NAMALWA (cell line): ENCODE results near the gene SH2D4B.

Experiments used
- DNase-seq: peaks from one replicate; pipeline ENCODE4 v3.0.0-alpha.2; 2015; ENCODE audit warnings: low spot score

The SH2D4B gene

GRCh38 chr10:80537736-80538480, at the start of gene SH2D4B:
TSS of gene SH2D4B (plus strand) at chr10:80537902. CDS start at chr10:80538332, 430 bp downstream.
- no peak for DNase-seq

- no peak for DNase-seq
Observed at GRCh38 chr10:80488539-80489066, 49.1 kb upstream of the SH2D4B start.

- no peak for DNase-seq
Observed at GRCh38 chr10:80489371-80490112, 48.2 kb upstream of the SH2D4B start.

- no peak for DNase-seq
Observed at GRCh38 chr10:80491251-80492102, 46.2 kb upstream of the SH2D4B start.

- no peak for DNase-seq
Observed at GRCh38 chr10:80492848-80493521, 44.7 kb upstream of the SH2D4B start.

- DNase-seq, result no peak
Observed at GRCh38 chr10:80493522-80494051, 44.1 kb upstream of the SH2D4B start.

GRCh38 chr10:80496555-80497172, 41.0 kb upstream of the SH2D4B start:
- DNase-seq, result no peak

- no peak for DNase-seq
Observed at GRCh38 chr10:80497187-80498077, 40.3 kb upstream of the SH2D4B start.

- no peak for DNase-seq
Observed at GRCh38 chr10:80498078-80498832, 39.4 kb upstream of the SH2D4B start.

GRCh38 chr10:80498833-80499741, 38.6 kb upstream of the SH2D4B start:
- DNase-seq, result no peak

GRCh38 chr10:80500572-80501380, 36.9 kb upstream of the SH2D4B start:
- no peak for DNase-seq

- DNase-seq, result no peak
Observed at GRCh38 chr10:80501381-80501912, 36.3 kb upstream of the SH2D4B start.

GRCh38 chr10:80501913-80502521, 35.7 kb upstream of the SH2D4B start:
- no peak for DNase-seq

- no peak for DNase-seq
Observed at GRCh38 chr10:80502621-80503583, 34.8 kb upstream of the SH2D4B start.

GRCh38 chr10:80503584-80504157, 34.0 kb upstream of the SH2D4B start:
- DNase-seq, result no peak
